ENCODE data around the gene MCEMP1.

DNA sequence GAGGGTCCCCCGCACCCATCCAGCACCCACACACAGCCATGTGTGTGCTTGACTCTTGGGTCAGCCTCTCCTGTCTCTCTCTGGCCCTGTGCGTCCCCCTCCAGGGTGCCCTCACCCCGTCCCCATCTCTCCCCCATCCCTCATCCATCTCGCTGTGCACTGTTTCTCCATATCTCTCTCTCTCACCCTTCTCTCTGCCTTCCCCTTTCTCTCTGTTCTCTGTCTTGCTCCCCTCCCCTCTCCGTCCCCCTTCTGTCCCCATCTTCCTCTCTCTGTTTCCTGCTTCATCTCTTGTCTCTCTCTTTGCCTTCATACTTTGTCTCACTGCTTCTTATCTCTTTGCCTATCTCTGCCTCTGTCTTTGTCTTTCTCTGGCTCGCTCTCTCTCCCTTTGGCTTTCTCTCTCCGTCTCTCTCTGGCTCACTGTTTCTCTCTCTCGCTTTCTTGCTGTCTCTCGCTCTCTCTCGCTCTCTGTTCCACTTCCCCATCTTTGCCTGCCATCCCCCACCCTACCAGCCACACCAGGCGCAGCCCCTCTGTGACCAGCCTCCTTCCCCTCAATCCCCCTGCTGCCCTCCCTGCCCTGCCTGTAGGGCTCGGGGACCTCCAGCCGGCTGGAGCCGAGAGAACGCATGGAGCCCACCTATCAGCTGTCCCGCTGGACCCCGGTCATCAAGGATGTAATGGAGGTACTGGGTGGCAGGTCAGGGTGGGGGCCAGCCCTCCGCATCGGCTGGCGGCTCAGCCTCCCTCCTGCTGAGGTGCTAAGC lies 31.0 kb upstream of the MCEMP1 start:
- TF ChIP-seq, protein P1, sequence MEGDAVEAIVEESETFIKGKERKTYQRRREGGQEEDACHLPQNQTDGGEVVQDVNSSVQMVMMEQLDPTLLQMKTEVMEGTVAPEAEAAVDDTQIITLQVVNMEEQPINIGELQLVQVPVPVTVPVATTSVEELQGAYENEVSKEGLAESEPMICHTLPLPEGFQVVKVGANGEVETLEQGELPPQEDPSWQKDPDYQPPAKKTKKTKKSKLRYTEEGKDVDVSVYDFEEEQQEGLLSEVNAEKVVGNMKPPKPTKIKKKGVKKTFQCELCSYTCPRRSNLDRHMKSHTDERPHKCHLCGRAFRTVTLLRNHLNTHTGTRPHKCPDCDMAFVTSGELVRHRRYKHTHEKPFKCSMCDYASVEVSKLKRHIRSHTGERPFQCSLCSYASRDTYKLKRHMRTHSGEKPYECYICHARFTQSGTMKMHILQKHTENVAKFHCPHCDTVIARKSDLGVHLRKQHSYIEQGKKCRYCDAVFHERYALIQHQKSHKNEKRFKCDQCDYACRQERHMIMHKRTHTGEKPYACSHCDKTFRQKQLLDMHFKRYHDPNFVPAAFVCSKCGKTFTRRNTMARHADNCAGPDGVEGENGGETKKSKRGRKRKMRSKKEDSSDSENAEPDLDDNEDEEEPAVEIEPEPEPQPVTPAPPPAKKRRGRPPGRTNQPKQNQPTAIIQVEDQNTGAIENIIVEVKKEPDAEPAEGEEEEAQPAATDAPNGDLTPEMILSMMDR (IDR thresholded peaks at IDR 0.05), result no peak
- TF ChIP-seq POLR2AphosphoS5 (IDR thresholded peaks at IDR 0.05; ENCODE audit: insufficient read depth in 1 of 2, low read depth in 1 of 2), result no peak
- TF ChIP-seq POLR2A (IDR thresholded peaks at IDR 0.05), result no peak
